Adipocyte (in vitro differentiated cells): ENCODE measurements around the gene U2AF1L4.

Experiments used
- DNase-seq: peaks from one replicate; pipeline ENCODE4 v3.0.0-alpha.2; 2015; ENCODE audit warnings: low read depth
- H3K27me3 ChIP-seq: replicated peaks from 2 replicates; pipeline ENCODE4 v1.7.0; 2013; ENCODE audit warnings: mild to moderate bottlenecking, low read length, moderate library complexity; ENCODE audit not compliant: control insufficient read depth, insufficient read depth
- H3K36me3 ChIP-seq: 2 replicates; pipeline ENCODE4 v1.7.0; 2013; ENCODE audit warnings: low read length, mild to moderate bottlenecking, moderate library complexity; ENCODE audit not compliant: control insufficient read depth, insufficient read depth, severe bottlenecking
- H3K4me1 ChIP-seq: 2 replicates; pipeline ENCODE4 v1.7.0; 2013; ENCODE audit warnings: mild to moderate bottlenecking, low read length, moderate library complexity; ENCODE audit not compliant: control insufficient read depth, insufficient read depth
- H3K4me3 ChIP-seq: 2 replicates; pipeline ENCODE4 v1.7.0; 2013; ENCODE audit warnings: mild to moderate bottlenecking, low read length, moderate library complexity
- H3K9ac ChIP-seq: 2 replicates; pipeline ENCODE4 v1.7.0; 2013; ENCODE audit warnings: mild to moderate bottlenecking, low read length, moderate library complexity
- H3K9me3 ChIP-seq: 2 replicates; pipeline ENCODE4 v1.7.0; 2013; ENCODE audit warnings: mild to moderate bottlenecking, low read length, moderate library complexity; ENCODE audit not compliant: control insufficient read depth

U2AF1L4 gene

DNA sequence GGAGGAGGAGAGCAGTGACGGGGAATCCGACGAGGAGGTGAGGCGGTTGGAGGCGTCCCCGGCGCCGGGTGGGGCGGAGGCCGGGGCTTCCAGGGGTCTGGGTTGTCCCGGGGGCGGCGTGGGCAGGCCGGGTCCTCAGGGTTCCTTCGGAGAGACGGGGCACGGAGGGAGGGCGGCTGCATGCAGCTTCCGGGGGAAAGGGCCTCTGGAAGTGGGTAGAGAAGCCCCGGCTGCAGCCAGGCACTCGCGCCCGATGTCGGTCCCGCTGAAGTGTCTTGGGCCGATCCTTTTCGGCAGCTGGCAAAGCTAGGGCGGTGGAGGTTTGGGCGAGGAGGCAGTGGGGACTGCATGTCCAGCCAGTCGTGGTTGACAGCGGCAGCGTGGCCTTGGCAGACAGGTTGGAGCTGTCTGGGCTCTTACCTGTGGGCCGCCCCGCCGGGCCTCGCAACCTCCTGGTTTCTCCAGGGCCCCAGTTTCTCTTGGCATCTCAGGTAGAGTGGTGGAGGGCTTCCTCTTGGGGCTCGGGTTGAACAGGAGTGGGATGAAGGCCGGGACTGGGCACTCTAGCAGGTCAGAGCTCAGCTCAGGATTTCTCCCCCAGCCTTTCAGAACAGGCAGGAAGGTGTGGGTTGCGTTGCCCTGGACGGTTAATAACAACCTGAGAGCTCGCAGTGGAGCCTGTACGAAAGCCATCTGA lies 26.7 kb downstream of the U2AF1L4 start:
- peak; percentile 31 for DNase-seq
- H3K9me3 ChIP-seq, result no peaks in the 10 kb centered on the region
- H3K27me3 ChIP-seq, result no peaks in the 10 kb centered on the region
- peak overlapping the region; percentile 92 for H3K4me3 ChIP-seq
- H3K4me1 ChIP-seq, result peaks cover 25% of the 10 kb centered on the region
- peaks cover 31% of the 10 kb centered on the region for H3K36me3 ChIP-seq
- peak overlapping the region; percentile 94 for H3K9ac ChIP-seq

DNA sequence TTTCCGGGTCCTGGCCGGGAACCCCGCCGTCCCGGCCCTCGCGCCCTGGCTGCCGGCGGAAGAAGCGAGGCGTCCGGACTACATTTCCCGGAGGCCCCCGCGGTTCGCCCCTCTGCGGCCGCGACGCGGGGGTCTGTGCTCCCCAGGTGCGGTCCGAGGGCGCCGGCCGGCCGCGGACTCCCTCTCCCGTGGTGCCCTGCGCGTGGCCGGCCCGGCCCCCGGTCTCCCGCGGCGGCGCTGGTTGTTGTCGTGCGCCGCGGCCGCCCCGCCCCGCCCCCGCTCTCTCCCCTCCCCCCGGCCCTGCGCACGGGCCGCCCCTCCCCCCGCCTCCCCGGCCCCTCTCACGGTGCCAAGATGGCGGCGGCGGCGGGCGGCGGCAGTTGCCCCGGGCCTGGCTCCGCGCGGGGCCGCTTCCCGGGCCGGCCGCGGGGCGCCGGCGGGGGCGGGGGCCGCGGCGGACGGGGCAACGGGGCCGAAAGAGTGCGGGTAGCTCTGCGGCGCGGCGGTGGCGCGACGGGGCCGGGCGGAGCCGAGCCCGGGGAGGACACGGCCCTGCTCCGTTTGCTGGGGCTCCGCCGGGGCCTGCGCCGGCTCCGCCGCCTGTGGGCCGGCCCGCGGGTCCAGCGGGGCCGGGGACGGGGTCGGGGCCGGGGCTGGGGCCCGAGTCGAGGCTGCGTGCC lies 27.4 kb downstream of the U2AF1L4 start, which contains the start of gene KMT2B:
Gene KMT2B (plus strand): TSS at position 339 of the 680 bp plus-strand sequence. CDS start 16 bp downstream, at position 355.
- Histone ChIP-seq H3K9me3 (no peaks in the 10 kb centered on the region), H3K27me3 (no peaks in the 10 kb centered on the region), H3K4me1 (peaks cover 25% of the 10 kb centered on the region), H3K9ac (peak within 1 kb of the TSS; percentile 94), H3K36me3 (peaks cover 24% of the 10 kb centered on the region), H3K4me3 (peak within 1 kb of the TSS; percentile 95)
- peak; percentile 98 for DNase-seq

DNA sequence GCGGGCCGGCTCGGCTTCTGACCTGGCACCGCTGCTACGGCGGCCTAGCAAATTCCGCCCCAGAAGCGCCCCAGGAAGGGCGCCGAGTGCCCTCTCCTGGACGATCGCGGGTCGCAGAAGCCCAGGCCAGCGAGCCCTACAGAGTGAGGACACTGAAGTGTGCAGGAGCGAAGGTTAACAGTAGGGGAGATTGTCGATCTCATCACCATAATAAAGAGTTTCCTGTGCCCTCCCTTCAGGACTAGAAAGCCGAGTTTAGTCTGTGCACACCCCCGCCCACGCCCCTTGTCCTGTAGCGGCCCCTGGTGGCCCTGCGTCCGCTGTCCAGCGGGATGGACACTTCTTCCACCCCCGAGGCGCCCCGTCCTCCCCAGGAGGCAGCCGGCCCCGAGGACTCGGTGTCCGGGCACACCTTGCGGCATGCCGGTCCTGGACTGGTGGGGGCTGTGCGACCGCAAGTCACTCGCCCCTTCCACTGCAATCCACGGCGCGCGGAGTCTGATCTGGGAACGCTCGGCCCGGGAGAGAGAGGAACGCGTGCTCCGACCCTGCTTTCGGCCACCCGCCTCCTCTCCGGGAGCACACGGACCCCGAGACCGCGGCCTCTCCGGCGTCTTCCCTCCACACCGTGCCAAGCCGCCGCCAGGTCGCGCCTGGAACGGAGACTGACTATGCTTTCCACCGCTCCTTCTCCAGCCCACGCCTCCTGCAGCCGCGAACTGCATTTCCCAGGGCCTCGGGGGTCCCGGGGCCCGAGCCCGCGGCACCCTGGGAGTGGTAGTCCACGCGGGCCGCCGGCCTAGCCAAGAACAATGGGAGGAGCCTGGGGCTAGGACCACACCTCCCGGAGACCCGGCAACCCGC lies 28.2 kb downstream of the U2AF1L4 start:
- Histone ChIP-seq H3K36me3 (peaks cover 16% of the 10 kb centered on the region), H3K27me3 (no peaks in the 10 kb centered on the region), H3K9ac (peak overlapping the region; percentile 91), H3K4me1 (peaks cover 25% of the 10 kb centered on the region), H3K9me3 (no peaks in the 10 kb centered on the region), H3K4me3 (peak overlapping the region; percentile 95)
- DNase-seq, result peak; percentile 96

DNA sequence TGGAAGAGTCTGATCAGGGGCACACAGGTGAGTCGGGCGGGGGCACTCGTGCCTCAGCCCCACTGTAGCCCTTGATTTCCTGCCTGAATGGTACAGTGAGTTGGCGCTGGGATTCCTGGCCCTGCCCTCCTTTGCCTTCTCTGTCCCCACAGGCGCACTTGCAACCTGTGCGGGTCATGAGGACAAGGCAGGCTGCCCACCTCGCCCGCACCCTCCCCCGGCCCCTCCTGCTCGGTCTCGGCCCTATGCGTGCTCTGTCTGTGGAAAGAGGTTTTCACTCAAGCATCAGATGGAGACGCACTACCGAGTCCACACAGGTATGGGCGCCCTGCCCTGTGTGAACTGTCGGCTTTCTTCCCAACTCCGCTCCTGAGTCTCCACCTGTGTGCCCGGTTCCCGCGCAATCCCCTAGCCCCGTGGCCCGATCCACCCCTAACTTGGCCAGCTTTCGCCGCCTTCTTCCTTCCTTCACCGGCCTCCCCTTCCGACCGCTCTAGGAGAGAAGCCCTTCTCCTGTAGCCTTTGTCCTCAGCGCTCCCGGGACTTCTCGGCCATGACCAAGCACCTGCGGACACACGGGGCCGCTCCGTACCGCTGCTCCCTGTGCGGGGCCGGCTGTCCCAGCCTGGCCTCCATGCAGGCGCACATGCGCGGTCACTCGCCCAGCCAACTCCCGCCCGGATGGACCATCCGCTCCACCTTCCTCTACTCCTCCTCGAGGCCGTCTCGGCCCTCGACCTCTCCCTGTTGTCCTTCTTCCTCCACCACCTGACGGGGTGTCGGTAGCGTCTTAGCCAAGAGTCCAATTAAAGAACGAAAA lies 29.0 kb downstream of the U2AF1L4 start:
- Histone ChIP-seq H3K36me3 (peaks cover 8% of the 10 kb centered on the region), H3K4me1 (peaks cover 25% of the 10 kb centered on the region), H3K9ac (peak overlapping the region; percentile 91), H3K9me3 (no peaks in the 10 kb centered on the region), H3K4me3 (peak overlapping the region; percentile 95), H3K27me3 (no peaks in the 10 kb centered on the region)
- peak; percentile 74 for DNase-seq

DNA sequence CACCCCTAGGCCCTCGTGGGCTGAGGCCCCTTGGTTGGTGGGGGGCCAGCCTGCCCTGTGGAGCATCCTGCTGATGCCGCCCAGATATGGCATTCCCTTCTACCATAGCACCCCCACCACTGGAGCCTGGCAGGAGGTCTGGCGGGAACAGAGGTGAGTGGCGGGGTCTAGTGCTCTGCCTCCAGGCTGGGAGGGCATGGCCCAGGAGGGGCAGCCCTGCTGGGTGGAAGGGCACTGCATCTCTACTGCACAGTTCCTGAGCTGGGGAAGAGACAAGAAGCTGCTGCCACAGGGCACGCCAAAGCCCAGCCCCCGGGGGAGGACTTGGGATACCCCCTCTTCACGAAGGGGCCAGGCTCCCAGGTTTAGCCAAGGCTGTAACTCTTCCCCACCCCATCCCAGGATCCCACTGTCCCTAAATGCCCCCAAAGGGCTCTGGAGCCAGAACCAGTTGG lies 29.8 kb downstream of the U2AF1L4 start:
- Histone ChIP-seq H3K9me3 (no peaks in the 10 kb centered on the region), H3K4me1 (peaks cover 27% of the 10 kb centered on the region), H3K36me3 (peaks cover 4% of the 10 kb centered on the region), H3K4me3 (no peak overlapping the region), H3K9ac (no peak overlapping the region), H3K27me3 (no peaks in the 10 kb centered on the region)
- DNase-seq, result no peak

DNA sequence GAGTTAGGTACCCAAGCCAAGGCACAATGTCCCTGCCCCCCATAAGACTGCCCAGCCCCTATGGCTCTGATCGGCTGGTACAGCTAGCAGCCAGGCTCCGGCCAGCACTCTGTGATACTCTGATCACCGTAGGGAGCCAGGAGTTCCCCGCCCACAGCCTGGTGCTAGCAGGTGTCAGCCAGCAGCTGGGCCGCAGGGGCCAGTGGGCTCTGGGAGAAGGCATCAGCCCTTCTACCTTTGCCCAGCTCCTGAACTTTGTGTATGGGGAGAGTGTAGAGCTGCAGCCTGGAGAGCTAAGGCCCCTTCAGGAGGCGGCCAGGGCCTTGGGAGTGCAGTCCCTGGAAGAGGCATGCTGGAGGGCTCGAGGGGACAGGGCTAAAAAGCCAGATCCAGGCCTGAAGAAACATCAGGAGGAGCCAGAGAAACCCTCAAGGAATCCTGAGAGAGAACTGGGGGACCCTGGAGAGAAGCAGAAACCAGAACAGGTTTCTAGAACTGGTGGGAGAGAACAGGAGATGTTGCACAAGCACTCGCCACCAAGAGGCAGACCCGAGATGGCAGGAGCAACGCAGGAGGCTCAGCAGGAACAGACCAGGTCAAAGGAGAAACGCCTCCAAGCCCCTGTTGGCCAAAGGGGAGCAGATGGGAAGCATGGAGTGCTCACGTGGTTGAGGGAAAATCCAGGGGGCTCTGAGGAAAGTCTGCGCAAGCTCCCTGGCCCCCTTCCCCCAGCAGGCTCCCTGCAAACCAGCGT lies 30.4 kb downstream of the U2AF1L4 start:
- Histone ChIP-seq H3K27me3 (no peaks in the 10 kb centered on the region), H3K36me3 (no peaks in the 10 kb centered on the region), H3K4me1 (peaks cover 25% of the 10 kb centered on the region), H3K9ac (no peak overlapping the region), H3K9me3 (no peaks in the 10 kb centered on the region), H3K4me3 (no peak overlapping the region)
- no peak for DNase-seq

DNA sequence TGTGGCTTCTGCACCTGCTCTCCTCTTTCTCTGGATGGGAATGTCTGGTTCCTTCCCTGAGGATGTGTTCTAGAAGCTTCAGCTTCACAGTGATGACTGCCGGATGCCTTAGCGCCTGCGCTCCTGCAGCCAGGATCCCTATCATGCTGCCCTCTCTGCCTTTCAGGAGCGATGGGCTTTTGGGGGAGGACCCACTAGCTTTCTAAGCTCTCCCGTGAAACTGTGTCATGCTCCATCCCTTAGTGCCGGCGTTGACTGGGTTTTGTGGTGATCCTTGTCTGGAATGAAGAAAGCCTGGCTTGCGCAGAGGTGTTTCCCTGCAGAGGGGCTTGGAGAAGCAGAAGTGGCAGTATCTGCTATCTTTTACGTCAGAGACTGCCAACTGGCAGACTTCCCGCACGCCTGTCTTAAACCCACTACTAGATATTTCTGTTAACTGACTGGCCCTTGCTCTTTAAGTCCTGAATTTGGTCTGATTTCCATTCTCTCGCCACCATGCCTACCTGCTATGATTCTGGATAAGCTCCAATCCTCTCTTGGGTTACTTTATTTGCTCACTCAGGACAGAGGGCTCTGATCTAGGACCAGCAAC lies 31.2 kb downstream of the U2AF1L4 start:
- H3K27me3 ChIP-seq, result no peaks in the 10 kb centered on the region
- no peak overlapping the region for H3K9ac ChIP-seq
- H3K4me1 ChIP-seq, result peaks cover 17% of the 10 kb centered on the region
- no peak for DNase-seq
- H3K36me3 ChIP-seq, result no peaks in the 10 kb centered on the region
- no peak overlapping the region for H3K4me3 ChIP-seq
- no peaks in the 10 kb centered on the region for H3K9me3 ChIP-seq

DNA sequence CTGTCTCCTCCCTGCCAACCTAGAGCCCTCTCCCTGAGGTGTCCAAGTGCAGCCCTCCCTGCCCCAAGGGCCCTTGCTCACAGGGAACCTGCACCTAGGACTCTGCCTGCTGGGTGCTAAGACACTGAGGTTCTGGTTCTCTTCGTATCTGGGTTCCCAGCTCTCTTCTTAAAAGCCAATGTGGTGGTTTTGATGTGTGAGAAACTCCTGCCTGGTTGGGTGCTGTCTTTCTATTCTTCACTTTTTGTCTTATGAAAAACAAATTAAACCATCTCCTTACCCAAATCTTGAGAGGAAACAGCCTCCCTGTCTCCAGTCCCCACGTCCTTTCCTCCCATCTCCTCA lies 31.7 kb downstream of the U2AF1L4 start:
- DNase-seq, result no peak
- Histone ChIP-seq H3K4me3 (no peak overlapping the region), H3K9ac (no peak overlapping the region), H3K4me1 (peaks cover 14% of the 10 kb centered on the region), H3K36me3 (no peaks in the 10 kb centered on the region), H3K9me3 (no peaks in the 10 kb centered on the region), H3K27me3 (no peaks in the 10 kb centered on the region)

DNA sequence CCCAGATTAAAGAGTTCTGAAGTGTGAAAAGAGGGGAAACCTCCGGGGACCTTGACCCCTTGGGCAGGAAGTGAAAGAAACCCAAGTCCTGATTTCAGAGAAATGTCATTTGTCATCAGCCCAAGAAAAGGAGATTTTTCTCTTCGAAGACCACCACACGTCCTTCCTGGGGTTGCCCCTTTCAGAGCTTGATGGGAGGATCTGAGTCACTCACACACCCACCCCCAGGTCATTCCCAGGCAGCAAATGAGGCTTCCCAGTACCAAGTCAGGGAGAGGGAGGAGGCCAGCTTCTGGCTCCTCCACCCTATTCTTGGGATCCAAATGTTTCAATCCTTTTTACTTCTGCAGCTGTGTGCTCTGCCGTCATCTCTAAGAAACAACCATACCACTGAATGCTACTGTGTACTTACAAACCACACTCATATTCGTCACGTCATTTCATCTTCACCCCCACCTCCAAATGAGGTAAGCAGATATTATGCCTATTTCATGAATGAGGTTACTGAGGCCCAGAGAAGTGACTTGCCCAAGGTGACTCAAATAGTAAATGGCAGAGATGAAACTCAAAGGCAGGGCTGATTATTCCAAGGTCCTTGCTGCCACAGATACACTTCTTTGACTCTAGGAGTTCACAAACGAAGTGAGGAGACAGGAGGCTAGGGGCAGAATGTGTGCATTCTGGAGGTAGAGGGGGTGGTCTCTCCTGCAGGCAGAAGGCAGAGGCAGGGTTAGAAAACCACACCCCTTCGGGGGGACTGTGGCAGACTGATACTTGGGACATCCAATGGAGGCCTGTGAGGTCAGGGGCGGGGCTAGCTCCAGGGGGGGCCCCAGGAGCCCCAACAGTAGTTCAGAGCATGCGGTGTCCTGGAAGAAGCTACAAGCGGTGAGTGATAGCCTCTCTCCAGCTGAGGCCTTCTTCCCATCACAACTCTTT lies 32.4 kb downstream of the U2AF1L4 start:
- Histone ChIP-seq H3K9me3 (no peaks in the 10 kb centered on the region), H3K4me3 (no peak overlapping the region), H3K9ac (no peak overlapping the region), H3K4me1 (peaks cover 14% of the 10 kb centered on the region), H3K27me3 (no peaks in the 10 kb centered on the region), H3K36me3 (no peaks in the 10 kb centered on the region)
- no peak for DNase-seq
